ENCODE measurements around the gene EXOSC5. TPM values are rescaled to one million over a fixed set of nuclear protein-coding genes. Genes with fewer than 3 reads are reported as not detected.

Gene EXOSC5
- total RNA-seq, 1 donor from 2014 or later = 30.3 TPM

- Histone ChIP-seq H3K4me3 (no peak overlapping the region), H3K36me3 (peaks cover 20 to 24% of the 10 kb centered on the region in 2 donors), H3K27me3 (no peaks in the 10 kb centered on the region), H3K9me3 (no peaks in the 10 kb centered on the region), H3K27ac (no peak overlapping the region), H3K4me1 (peaks cover 0 to 6% of the 10 kb centered on the region in 2 donors)
- intact Hi-C loops (cut with DNase I) = no loop called here
- TF ChIP-seq CTCF (IDR thresholded peaks at IDR 0.05) = no peak
- no peak for DNase-seq (ENCODE audit: low spot score in 2 of 2)
Measured at GRCh38 chr19:41408256-41408655, 11.1 kb upstream of the EXOSC5 start.

- Histone ChIP-seq H3K27me3 (no peaks in the 10 kb centered on the region), H3K4me1 (peaks cover 0 to 6% of the 10 kb centered on the region in 2 donors), H3K36me3 (peaks cover 13 to 19% of the 10 kb centered on the region in 2 donors), H3K4me3 (no peak overlapping the region), H3K27ac (no peak overlapping the region), H3K9me3 (no peaks in the 10 kb centered on the region)
- no peak for TF ChIP-seq CTCF (IDR thresholded peaks at IDR 0.05)
- intact Hi-C loops (cut with DNase I) = no loop called here
- DNase-seq (ENCODE audit: low spot score in 2 of 2) = no peak
Measured at GRCh38 chr19:41407271-41407670, 10.1 kb upstream of the EXOSC5 start.

GRCh38 chr19:41405776-41406175, 8.6 kb upstream of the EXOSC5 start:
- H3K9me3 ChIP-seq = no peaks in the 10 kb centered on the region
- no peak overlapping the region for H3K27ac ChIP-seq
- H3K4me3 ChIP-seq = no peak overlapping the region
- intact Hi-C loops (cut with DNase I) = no loop called here
- H3K27me3 ChIP-seq = no peaks in the 10 kb centered on the region
- DNase-seq (ENCODE audit: low spot score in 2 of 2) = no peak
- H3K36me3 ChIP-seq = peaks cover 5 to 6% of the 10 kb centered on the region in 2 donors
- peaks cover 0 to 6% of the 10 kb centered on the region in 2 donors for H3K4me1 ChIP-seq
- TF ChIP-seq CTCF (IDR thresholded peaks at IDR 0.05) = no peak

GRCh38 chr19:41403181-41403970, 6.2 kb upstream of the EXOSC5 start:
- intact Hi-C loops (cut with DNase I) = no loop called here
- H3K4me3 ChIP-seq = no peak overlapping the region
- H3K36me3 ChIP-seq = peaks cover 0 to 2% of the 10 kb centered on the region in 2 donors
- DNase-seq (ENCODE audit: low spot score in 2 of 2) = no peak
- H3K27me3 ChIP-seq = no peaks in the 10 kb centered on the region
- peaks cover 6 to 7% of the 10 kb centered on the region in 2 donors for H3K4me1 ChIP-seq
- H3K9me3 ChIP-seq = no peaks in the 10 kb centered on the region
- no peak for TF ChIP-seq CTCF (IDR thresholded peaks at IDR 0.05)
- H3K27ac ChIP-seq = no peak overlapping the region

- H3K4me1 ChIP-seq = peaks cover 7 to 9% of the 10 kb centered on the region in 2 donors
- no peak overlapping the region for H3K27ac ChIP-seq
- DNase-seq (ENCODE audit: low spot score in 2 of 2) = no peak
- H3K36me3 ChIP-seq = peaks cover 0 to 2% of the 10 kb centered on the region in 2 donors
- no peaks in the 10 kb centered on the region for H3K27me3 ChIP-seq
- TF ChIP-seq CTCF (IDR thresholded peaks at IDR 0.05) = no peak
- H3K4me3 ChIP-seq = no peak overlapping the region
- intact Hi-C loops (cut with DNase I) = no loop called here
- no peaks in the 10 kb centered on the region for H3K9me3 ChIP-seq
Measured at GRCh38 chr19:41402010-41402409, 4.9 kb upstream of the EXOSC5 start.

All from ascending aorta (tissue), 2 donors.